ENCODE measurements around the gene OGFOD2. TPM values are rescaled to one million over a fixed set of nuclear protein-coding genes. Genes with fewer than 3 reads are reported as not detected.
A peak's percentile ranks its signal among the peaks of the same experiment; 100 is the strongest.

The OGFOD2 gene
- total and polyA plus RNA-seq, 9 of the 15 experiments (the other 6 are each of a cell fraction or from before 2014, with no cell fraction given), result 1.4 to 111 (median 18.5) TPM

DNA sequence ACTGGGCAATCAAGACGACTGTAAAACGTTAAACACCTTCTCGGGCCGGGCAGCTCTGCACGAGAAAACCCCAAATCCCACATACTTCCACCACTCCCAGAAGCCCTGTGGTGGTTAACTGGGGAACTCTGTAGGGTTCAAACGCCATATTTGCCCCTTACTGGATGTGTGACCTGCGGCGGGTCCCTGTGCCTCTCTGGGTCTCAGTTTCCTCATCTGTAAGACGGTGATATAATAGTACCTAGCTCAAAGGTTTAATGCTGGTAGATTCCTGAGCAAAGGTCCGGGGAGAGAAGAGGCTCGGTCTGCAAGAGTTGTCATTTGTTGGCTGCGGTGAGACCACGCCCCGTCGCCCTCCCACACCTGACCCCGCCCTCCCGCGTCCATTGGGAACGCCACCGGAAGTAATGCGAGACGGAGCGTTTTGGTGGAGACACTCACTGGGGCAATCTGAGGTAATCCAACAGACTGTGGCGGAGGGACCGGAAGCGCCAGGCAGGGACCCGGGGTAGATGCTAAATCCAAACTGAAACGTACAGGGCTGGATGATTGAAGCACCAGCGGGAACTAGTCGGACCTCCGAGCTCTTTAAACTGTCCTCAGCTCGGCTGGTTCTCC lies 661 bp upstream of the OGFOD2 start (continued):
- TF ChIP-seq GABPA (tag; conservative IDR thresholded peaks at IDR 0.05; ENCODE audit: low read depth) (peak; percentile 99), FOXJ3 (CRISPR knock-in tag; IDR thresholded peaks at IDR 0.05) (no peak), ZFP30 (CRISPR knock-in tag; IDR thresholded peaks at IDR 0.05; ENCODE audit: borderline replicate concordance) (no peak), SIN3A (IDR thresholded peaks at IDR 0.05; ENCODE audit: borderline replicate concordance in 2 of 2, control insufficient read depth in 1 of 2, low read depth in 2 of 2, low read length in 2 of 2) (peak in 1 of 2 experiments; percentile 41; a peak in 1 of 4 replicates), ZNF57 (CRISPR knock-in tag; IDR thresholded peaks at IDR 0.05) (no peak), EP300 (IDR thresholded peaks at IDR 0.05; ENCODE audit: low read length) (peak; percentile 92), MYNN (IDR thresholded peaks at IDR 0.05) (no peak; the same call in 1 of the 2 replicates), MYNN (CRISPR knock-in tag; IDR thresholded peaks at IDR 0.05) (no peak), RBM14 (IDR thresholded peaks at IDR 0.05; ENCODE audit: borderline replicate concordance, insufficient read depth, low read depth, low read length) (no peak), ZNF445 (CRISPR knock-in tag; IDR thresholded peaks at IDR 0.05; ENCODE audit: low read depth) (no peak), CHD2 (IDR thresholded peaks at IDR 0.05; ENCODE audit: low read depth, low read length) (no peak), KAT8 (IDR thresholded peaks at IDR 0.05; ENCODE audit: low read depth) (no peak), KLF10 (CRISPR knock-in tag; IDR thresholded peaks at IDR 0.05) (no peak), MXI1 (IDR thresholded peaks at IDR 0.05; ENCODE audit: low read depth, low read length) (no peak; the same call in 1 of the 2 replicates), ZNF134 (CRISPR knock-in tag; conservative IDR thresholded peaks at IDR 0.05) (no peak)
- TF ChIP-seq, protein P1, sequence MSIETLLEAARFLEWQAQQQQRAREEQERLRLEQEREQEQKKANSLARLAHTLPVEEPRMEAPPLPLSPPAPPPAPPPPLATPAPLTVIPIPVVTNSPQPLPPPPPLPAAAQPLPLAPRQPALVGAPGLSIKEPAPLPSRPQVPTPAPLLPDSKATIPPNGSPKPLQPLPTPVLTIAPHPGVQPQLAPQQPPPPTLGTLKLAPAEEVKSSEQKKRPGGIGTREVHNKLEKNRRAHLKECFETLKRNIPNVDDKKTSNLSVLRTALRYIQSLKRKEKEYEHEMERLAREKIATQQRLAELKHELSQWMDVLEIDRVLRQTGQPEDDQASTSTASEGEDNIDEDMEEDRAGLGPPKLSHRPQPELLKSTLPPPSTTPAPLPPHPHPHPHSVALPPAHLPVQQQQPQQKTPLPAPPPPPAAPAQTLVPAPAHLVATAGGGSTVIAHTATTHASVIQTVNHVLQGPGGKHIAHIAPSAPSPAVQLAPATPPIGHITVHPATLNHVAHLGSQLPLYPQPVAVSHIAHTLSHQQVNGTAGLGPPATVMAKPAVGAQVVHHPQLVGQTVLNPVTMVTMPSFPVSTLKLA (conservative IDR thresholded peaks at IDR 0.05), result no peak; a peak in 1 of 4 replicates
- TF ChIP-seq, protein P2, sequence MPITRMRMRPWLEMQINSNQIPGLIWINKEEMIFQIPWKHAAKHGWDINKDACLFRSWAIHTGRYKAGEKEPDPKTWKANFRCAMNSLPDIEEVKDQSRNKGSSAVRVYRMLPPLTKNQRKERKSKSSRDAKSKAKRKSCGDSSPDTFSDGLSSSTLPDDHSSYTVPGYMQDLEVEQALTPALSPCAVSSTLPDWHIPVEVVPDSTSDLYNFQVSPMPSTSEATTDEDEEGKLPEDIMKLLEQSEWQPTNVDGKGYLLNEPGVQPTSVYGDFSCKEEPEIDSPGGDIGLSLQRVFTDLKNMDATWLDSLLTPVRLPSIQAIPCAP (CRISPR knock-in tag; IDR thresholded peaks at IDR 0.05; ENCODE audit: borderline replicate concordance), result no peak
- TF ChIP-seq, protein P3, sequence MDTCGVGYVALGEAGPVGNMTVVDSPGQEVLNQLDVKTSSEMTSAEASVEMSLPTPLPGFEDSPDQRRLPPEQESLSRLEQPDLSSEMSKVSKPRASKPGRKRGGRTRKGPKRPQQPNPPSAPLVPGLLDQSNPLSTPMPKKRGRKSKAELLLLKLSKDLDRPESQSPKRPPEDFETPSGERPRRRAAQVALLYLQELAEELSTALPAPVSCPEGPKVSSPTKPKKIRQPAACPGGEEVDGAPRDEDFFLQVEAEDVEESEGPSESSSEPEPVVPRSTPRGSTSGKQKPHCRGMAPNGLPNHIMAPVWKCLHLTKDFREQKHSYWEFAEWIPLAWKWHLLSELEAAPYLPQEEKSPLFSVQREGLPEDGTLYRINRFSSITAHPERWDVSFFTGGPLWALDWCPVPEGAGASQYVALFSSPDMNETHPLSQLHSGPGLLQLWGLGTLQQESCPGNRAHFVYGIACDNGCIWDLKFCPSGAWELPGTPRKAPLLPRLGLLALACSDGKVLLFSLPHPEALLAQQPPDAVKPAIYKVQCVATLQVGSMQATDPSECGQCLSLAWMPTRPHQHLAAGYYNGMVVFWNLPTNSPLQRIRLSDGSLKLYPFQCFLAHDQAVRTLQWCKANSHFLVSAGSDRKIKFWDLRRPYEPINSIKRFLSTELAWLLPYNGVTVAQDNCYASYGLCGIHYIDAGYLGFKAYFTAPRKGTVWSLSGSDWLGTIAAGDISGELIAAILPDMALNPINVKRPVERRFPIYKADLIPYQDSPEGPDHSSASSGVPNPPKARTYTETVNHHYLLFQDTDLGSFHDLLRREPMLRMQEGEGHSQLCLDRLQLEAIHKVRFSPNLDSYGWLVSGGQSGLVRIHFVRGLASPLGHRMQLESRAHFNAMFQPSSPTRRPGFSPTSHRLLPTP (IDR thresholded peaks at IDR 0.05; ENCODE audit: borderline replicate concordance, extremely low read depth, insufficient read length), result no peak
- TF ChIP-seq, protein P4, sequence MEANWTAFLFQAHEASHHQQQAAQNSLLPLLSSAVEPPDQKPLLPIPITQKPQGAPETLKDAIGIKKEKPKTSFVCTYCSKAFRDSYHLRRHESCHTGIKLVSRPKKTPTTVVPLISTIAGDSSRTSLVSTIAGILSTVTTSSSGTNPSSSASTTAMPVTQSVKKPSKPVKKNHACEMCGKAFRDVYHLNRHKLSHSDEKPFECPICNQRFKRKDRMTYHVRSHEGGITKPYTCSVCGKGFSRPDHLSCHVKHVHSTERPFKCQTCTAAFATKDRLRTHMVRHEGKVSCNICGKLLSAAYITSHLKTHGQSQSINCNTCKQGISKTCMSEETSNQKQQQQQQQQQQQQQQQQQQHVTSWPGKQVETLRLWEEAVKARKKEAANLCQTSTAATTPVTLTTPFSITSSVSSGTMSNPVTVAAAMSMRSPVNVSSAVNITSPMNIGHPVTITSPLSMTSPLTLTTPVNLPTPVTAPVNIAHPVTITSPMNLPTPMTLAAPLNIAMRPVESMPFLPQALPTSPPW (CRISPR knock-in tag; IDR thresholded peaks at IDR 0.05), result peak; percentile 70
- TF ChIP-seq, protein P5, sequence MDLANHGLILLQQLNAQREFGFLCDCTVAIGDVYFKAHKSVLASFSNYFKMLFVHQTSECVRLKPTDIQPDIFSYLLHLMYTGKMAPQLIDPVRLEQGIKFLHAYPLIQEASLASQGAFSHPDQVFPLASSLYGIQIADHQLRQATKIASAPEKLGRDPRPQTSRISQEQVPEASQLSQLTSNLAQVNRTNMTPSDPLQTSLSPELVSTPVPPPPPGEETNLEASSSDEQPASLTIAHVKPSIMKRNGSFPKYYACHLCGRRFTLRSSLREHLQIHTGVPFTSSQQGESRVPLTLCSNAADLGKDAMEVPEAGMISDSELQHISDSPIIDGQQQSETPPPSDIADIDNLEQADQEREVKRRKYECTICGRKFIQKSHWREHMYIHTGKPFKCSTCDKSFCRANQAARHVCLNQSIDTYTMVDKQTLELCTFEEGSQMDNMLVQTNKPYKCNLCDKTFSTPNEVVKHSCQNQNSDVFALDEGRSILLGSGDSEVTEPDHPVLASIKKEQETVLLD (IDR thresholded peaks at IDR 0.05), result no peak

All from K562 (cell line).